A673 (cell line): ENCODE results near the gene ERN2. TPM values are rescaled to one million over a fixed set of nuclear protein-coding genes. Genes with fewer than 3 reads are reported as not detected.
A peak's percentile ranks its signal among the peaks of the same experiment; 100 is the strongest.

Source experiments
- BruUV-seq: library from RNA; stranded (reverse); fragments of 400-500 nt; replicated peaks from 2 replicates; lab custom pipeline; 2021; lab: Mats Ljungman, UMichigan
- CTCF ChIA-PET: fragments of 300-600 bp; sonication (Branson Sonifier 250); formaldehyde crosslinking; loops from one replicate; lab custom pipeline; 2022; ENCODE audit warnings: antibody characterized with exemption; lab: Charles Lee
- POLR2A ChIA-PET: fragments of 300-600 bp; sonication (Branson Sonifier 250); formaldehyde crosslinking; loops from one replicate; lab custom pipeline; 2022; ENCODE audit warnings: antibody characterized with exemption; ENCODE audit not compliant: low non-redundant PET; lab: Charles Lee
- DNase-seq: peaks from one replicate; pipeline ENCODE4 v3.0.0-alpha.2; 2015; ENCODE audit warnings: low spot score
- H3K27ac ChIP-seq: fragments of 200-600 bp; sonication (generic); 2 replicates; pipeline ENCODE4 v1.5.1; 2016; ENCODE audit warnings: mixed run types, low read depth, mild to moderate bottlenecking, mixed read lengths, antibody characterized with exemption, low read length; ENCODE audit not compliant: poor library complexity, severe bottlenecking
- H3K27me3 ChIP-seq: fragments of 200-600 bp; sonication (generic); replicated peaks from 2 replicates; pipeline ENCODE4 v1.6.1; 2017; ENCODE audit warnings: mixed run types, low read depth, mild to moderate bottlenecking, mixed read lengths, antibody characterized with exemption, low read length; ENCODE audit not compliant: insufficient read depth, poor library complexity
- H3K36me3 ChIP-seq: fragments of 200-600 bp; sonication (generic); 2 replicates; pipeline ENCODE4 v1.6.1; 2016; ENCODE audit warnings: mixed run types, mild to moderate bottlenecking, mixed read lengths, antibody characterized with exemption, low read length; ENCODE audit not compliant: insufficient read depth, poor library complexity, severe bottlenecking
- H3K4me1 ChIP-seq: fragments of 200-600 bp; sonication (generic); 2 replicates; pipeline ENCODE4 v1.6.1; 2017; ENCODE audit warnings: mixed run types, mild to moderate bottlenecking, mixed read lengths, antibody characterized with exemption, low read length; ENCODE audit not compliant: insufficient read depth, poor library complexity, severe bottlenecking
- H3K4me3 ChIP-seq: fragments of 200-600 bp; sonication (generic); 2 replicates; pipeline ENCODE4 v1.5.1; 2016; ENCODE audit warnings: low read depth, mixed run types, mild to moderate bottlenecking, mixed read lengths, low read length; ENCODE audit not compliant: poor library complexity, severe bottlenecking
- H3K9me3 ChIP-seq: fragments of 200-600 bp; sonication (generic); 2 replicates; pipeline ENCODE4 v1.6.1; 2016; ENCODE audit warnings: mixed run types, low read depth, mild to moderate bottlenecking, mixed read lengths, antibody characterized with exemption, low read length; ENCODE audit not compliant: poor library complexity, severe bottlenecking
- EZH2 ChIP-seq: fragments of 200-600 bp; sonication (generic); IDR thresholded peaks from 2 replicates; pipeline ENCODE4 v1.6.1; 2017; ENCODE audit warnings: borderline replicate concordance, low read depth, mild to moderate bottlenecking, mixed read lengths, antibody characterized with exemption, low read length; ENCODE audit not compliant: poor library complexity, severe bottlenecking
- intact Hi-C: fragments of 100-400 bp; cut with micrococcal nuclease; formaldehyde crosslinking; loops from one replicate; pipeline ENCODE4 v1.10.0; 2022; ENCODE audit not compliant: unreplicated experiment
- total RNA-seq: library from RNA; stranded (reverse); gene quantifications from 2 replicates; pipeline ENCODE4 v1.2.3, GENCODE V29; 2021
- TF ChIP-seq, protein P1 (sequence below): fragments of 300-800, 200-600 bp; sonication (generic); conservative IDR thresholded peaks from 2 replicates; pipeline ENCODE4 v1.5.1; 2017; ENCODE audit warnings: low read depth, mild to moderate bottlenecking, antibody characterized with exemption, low read length, moderate library complexity, mixed read lengths

The ERN2 gene
- total RNA-seq, 1 experiment from 2014 or later = not detected

DNA sequence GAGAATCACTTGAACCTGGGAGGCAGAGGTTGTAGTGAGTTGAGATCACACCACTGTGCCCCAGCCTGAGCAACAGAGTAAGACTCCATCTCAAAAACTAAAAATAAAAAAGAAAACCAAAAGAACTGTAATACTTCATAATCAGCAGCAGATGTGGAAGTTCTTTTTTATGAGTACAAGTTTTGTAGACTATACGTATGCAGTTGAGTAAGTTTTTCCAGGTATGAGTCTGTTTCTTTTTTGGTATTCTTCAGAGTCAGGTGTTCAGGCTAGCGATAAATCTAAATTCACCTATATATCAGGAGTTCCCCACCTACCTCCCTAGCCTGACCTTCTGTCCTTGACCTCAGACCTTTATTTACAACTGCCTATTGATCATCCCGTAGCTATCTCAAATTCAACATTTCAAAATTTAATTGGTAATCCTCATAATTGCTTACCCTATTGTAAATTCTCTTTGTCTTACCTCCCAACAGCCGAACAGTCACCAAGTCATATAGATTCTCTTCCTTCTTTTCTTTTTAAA is 61.0 kb downstream of the ERN2 start:
- no peak for DNase-seq
- no peak for TF ChIP-seq EZH2
- TF ChIP-seq, protein P1, sequence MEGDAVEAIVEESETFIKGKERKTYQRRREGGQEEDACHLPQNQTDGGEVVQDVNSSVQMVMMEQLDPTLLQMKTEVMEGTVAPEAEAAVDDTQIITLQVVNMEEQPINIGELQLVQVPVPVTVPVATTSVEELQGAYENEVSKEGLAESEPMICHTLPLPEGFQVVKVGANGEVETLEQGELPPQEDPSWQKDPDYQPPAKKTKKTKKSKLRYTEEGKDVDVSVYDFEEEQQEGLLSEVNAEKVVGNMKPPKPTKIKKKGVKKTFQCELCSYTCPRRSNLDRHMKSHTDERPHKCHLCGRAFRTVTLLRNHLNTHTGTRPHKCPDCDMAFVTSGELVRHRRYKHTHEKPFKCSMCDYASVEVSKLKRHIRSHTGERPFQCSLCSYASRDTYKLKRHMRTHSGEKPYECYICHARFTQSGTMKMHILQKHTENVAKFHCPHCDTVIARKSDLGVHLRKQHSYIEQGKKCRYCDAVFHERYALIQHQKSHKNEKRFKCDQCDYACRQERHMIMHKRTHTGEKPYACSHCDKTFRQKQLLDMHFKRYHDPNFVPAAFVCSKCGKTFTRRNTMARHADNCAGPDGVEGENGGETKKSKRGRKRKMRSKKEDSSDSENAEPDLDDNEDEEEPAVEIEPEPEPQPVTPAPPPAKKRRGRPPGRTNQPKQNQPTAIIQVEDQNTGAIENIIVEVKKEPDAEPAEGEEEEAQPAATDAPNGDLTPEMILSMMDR = no peak
- H3K27me3 ChIP-seq = no peaks in the 10 kb centered on the region
- POLR2A ChIA-PET = no interaction called here
- H3K27ac ChIP-seq = no peak overlapping the region
- intact Hi-C loops = no loop called here
- no peaks in the 10 kb centered on the region for H3K9me3 ChIP-seq
- peaks cover 10% of the 10 kb centered on the region for H3K36me3 ChIP-seq
- H3K4me1 ChIP-seq = peaks cover 6% of the 10 kb centered on the region
- no TSS peak for BruUV-seq
- H3K4me3 ChIP-seq = no peak overlapping the region
- CTCF ChIA-PET = no interaction called here

DNA sequence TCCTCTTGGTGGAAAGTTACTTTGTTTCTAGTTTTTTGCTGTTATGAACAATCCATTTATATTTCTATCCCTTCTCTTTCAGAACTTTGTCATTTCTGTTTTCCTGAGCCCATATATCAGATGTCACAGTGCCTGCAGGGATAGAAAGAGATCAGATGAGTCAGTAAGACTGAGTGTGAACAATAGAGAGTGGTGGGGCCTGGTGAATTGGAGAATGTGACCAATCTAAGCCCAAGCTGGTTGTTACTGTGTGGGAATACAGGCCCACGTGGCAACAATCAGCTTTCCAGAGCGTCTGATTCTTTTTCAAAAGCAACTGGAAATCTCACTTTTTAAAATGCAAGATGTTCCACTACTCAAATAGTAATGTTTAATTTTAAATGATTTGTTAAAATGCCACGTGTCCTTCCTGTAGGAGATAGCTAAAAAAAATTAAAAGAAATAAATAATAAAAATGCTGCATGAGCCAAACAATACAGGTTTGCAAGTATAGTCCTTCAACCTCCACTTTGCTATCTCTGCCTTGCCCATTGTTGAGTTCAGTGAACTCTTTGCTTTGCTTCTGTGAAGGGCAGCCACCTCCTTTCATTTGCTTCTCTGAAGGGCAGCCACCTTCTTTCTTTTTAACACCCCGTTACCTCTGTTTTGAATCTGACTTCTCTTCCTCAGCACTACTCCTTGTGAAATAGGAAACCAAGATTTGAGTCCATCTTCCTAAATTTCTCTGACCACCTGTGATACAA is 62.2 kb downstream of the ERN2 start:
- POLR2A ChIA-PET = no interaction called here

DNA sequence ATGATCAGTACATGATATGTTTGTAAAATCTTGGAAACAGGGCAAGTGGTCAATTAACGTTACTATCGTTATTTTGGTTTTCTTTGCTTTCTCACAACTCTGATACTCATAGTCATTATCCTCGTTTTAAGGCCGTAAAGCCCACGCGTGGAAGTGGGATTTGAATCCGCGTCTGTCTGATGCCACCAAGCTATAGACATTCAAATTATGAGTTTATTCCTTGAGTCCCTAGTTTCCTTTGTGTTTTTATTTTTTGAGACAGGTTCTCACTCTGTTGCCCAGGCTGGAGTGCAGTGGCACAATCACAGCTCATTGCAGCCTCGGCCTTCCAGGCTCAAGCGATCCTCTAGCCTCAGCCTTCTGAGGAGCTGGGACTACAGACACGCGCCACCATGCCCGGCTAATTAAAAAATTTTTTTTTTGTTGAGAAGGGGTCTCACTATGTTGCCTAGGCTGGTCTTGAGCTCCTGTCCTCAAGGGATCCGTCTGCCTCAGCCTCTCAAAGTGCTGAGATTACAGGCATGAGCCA is 70.7 kb downstream of the ERN2 start:
- Histone ChIP-seq H3K4me1 (peaks cover 14% of the 10 kb centered on the region), H3K9me3 (no peaks in the 10 kb centered on the region), H3K4me3 (peak overlapping the region; percentile 99), H3K36me3 (peaks cover 32% of the 10 kb centered on the region), H3K27ac (peak overlapping the region; percentile 87), H3K27me3 (no peaks in the 10 kb centered on the region)
- POLR2A ChIA-PET = no interaction called here
- DNase-seq = no peak
- TF ChIP-seq, protein P1 = no peak
- TF ChIP-seq EZH2 = no peak
- intact Hi-C loops = no loop called here
- BruUV-seq = TSS peak; percentile 34
- CTCF ChIA-PET = no interaction called here

More for the DNA sequence above, 62.2 kb downstream of the ERN2 start:
- H3K27me3 ChIP-seq = no peaks in the 10 kb centered on the region
- peaks cover 6% of the 10 kb centered on the region for H3K4me1 ChIP-seq
- intact Hi-C loops = no loop called here
- H3K9me3 ChIP-seq = no peaks in the 10 kb centered on the region
- no TSS peak for BruUV-seq
- H3K36me3 ChIP-seq = peaks cover 20% of the 10 kb centered on the region
- H3K4me3 ChIP-seq = no peak overlapping the region
- peak overlapping the region; percentile 17 for H3K27ac ChIP-seq
- peak; percentile 61 for DNase-seq
- TF ChIP-seq, protein P1 = no peak
- TF ChIP-seq EZH2 = no peak
- CTCF ChIA-PET = no interaction called here
